Ecto neural progenitor cell (in vitro differentiated cells): ENCODE results near the gene ISX.

Experiments used
- DNase-seq: peaks from one replicate; pipeline ENCODE4 v3.0.0-alpha.2; 2018; ENCODE audit warnings: low spot score

Gene ISX

DNA sequence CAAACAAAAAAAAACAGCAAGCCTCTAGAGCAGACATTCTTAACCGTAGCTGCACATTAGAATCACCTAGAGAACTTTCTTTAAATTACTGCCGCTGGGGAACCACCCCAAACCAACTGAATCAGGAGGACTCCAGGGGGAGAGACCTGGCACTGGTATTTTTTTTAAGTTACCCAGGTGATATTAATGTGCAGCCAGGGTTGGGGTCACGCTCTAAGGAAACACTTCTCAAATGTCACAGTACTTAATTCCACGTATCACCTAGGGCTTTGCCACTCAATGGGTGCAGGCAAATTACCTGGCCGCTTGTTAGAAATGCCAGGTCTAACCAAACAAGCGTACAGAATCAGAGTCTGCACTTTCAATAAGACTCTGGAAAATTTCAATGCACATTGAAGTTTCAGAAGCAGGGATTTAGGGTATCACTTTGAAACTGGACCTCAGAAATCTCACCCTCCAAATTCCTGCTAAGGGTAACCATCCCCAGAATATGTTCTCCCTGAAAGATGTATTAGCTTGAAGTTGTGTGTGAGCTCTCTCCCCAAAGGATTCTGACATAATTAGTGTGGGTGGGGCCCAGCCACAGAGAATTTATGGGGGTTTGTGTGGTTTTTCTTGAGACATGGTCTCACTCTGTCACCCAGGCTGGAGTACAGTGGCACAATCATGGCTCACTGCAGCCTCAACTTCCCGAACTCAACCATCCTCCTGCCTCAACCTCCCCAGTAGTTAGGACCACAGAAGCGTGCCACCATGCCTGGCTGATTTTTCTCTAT lies 12.7 kb upstream of the ISX start:
- no peak for DNase-seq

- DNase-seq: no peak
Observed at GRCh38 chr22:35054064-35054463, 11.9 kb upstream of the ISX start.

- DNase-seq: no peak
Observed at GRCh38 chr22:35056486-35056885, 9.5 kb upstream of the ISX start.

- DNase-seq: no peak
Observed at GRCh38 chr22:35057155-35057554, 8.8 kb upstream of the ISX start.

GRCh38 chr22:35059632-35060031 lies 6.3 kb upstream of the ISX start:
- DNase-seq: no peak

DNA sequence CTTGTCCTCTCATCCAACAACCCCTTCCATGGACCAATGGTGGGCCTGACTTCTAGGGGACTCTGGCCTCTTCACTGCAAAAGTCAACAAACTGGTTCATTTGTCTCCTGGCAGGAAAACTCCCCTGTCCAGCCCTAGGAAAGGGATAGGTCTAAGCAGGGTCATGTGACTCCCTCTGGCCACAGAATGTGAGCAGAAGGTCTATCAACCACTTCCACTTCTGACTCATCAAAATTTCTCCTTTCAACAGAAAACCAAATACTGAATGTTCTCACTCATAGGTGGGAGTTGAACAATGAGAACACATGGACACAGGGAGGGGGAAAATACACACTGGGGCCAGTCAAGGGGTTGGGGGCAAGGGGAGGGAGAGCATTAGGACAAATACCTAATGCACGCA lies 1.3 kb upstream of the ISX start:
- no peak for DNase-seq

GRCh38 chr22:35065183-35065582 lies 775 bp upstream of the ISX start:
- DNase-seq: no peak

GRCh38 chr22:35066768-35067167 lies 810 bp downstream of the ISX start:
- no peak for DNase-seq

- DNase-seq: no peak
Observed at GRCh38 chr22:35069541-35069940, 3.6 kb downstream of the ISX start.

GRCh38 chr22:35070451-35071093 lies 4.6 kb downstream of the ISX start:
- no peak for DNase-seq

- no peak for DNase-seq
Observed at GRCh38 chr22:35071784-35072183, 5.8 kb downstream of the ISX start.

GRCh38 chr22:35072925-35073324 lies 7.0 kb downstream of the ISX start:
- no peak for DNase-seq

- no peak for DNase-seq
Observed at GRCh38 chr22:35074583-35074982, 8.6 kb downstream of the ISX start.

- no peak for DNase-seq
Observed at GRCh38 chr22:35076630-35077029, 10.7 kb downstream of the ISX start.

GRCh38 chr22:35085621-35086020 lies 19.7 kb downstream of the ISX start:
- DNase-seq: no peak

GRCh38 chr22:35089139-35089538 lies 23.2 kb downstream of the ISX start:
- DNase-seq: no peak

GRCh38 chr22:35092406-35092805 lies 26.4 kb downstream of the ISX start:
- no peak for DNase-seq

DNA sequence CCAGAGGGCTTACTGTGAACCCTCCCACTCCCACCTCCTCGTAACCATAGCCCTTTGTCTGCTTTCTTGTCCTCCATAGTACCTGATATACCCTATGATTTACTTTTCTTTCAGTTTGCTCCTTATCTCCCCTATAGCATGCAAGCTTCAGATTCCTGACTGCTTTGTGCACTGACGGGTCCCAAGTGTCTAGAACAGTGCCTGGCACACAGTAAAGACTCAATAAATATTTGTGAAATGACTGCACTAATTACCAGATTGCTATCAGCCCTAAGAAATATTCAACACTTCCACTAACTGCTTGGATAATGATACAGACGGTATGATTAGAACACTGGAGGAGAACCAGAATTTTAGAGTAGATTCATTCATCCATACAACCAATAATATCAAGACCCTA lies 33.0 kb downstream of the ISX start:
- no peak for DNase-seq

- DNase-seq: no peak
Observed at GRCh38 chr22:35099883-35100282, 33.9 kb downstream of the ISX start.

GRCh38 chr22:35102663-35103062 lies 36.7 kb downstream of the ISX start:
- DNase-seq: no peak

GRCh38 chr22:35103761-35104160 lies 37.8 kb downstream of the ISX start:
- DNase-seq: no peak

DNA sequence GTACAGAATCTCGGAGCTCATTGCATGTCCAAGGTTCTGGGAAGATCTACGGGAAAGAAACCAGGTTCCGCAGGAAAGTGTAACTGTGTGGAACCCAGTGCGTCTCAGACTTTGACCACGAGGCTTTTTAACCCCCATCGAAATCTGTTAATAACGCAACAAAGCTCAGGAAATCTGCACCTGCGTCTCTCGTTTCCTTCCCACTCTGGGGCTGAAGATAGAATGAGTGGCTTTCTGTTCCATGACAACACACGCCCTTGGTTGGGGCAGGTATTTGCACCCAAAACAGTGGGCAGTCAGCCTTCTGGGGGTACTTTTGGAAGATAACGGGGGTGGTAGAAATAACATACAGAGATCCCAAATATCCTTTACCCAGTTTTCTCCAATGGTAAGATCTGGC lies 38.5 kb downstream of the ISX start:
- DNase-seq: no peak

DNA sequence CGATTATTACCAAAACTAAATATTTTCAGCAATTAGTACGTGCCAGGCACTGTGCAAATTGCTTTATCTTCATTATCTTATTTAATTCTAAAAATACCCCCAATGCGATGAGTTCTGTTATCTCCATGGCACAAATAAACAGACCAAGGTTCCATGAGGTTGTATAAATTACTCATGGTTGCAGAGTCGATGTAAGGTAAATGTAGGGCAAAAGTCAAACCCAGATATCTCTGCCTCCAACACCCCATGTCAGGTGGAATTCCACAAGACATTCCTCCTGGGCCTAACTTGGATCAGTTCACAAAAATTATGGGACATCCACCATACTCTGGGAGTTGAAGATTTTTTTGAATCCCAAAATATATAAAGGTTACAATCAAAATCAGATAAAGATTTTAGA lies 43.7 kb downstream of the ISX start:
- no peak for DNase-seq

- DNase-seq: no peak
Observed at GRCh38 chr22:35111244-35111643, 45.3 kb downstream of the ISX start.
